ENCODE measurements around the gene COG7.
"Not testable (repeated sequence)": the region's sequence is repeated elsewhere in the genome, so short reads cannot be mapped to it uniquely, and the experiment has no call there.

Gene COG7

GRCh38 chr16:23408242-23408822, 44.7 kb downstream of the COG7 start:
- no peaks in the 10 kb centered on the region for H3K27me3 ChIP-seq (ENCODE audit: control insufficient read depth, insufficient read depth, low read length)
- H3K4me2 ChIP-seq (ENCODE audit: low read length) = no peak overlapping the region
- H3K4me1 ChIP-seq (ENCODE audit: control insufficient read depth, insufficient read depth, low read length) = peaks cover 23% of the 10 kb centered on the region
- H3K9me3 ChIP-seq (replicated peaks; ENCODE audit: low read length) = no peaks in the 10 kb centered on the region
- no peak overlapping the region for H3K9ac ChIP-seq (ENCODE audit: low read depth, low read length)
- no peak overlapping the region for H3K4me3 ChIP-seq (ENCODE audit: low read length)
- peaks cover 39% of the 10 kb centered on the region for H3K36me3 ChIP-seq (ENCODE audit: insufficient read depth, low read length)

DNA sequence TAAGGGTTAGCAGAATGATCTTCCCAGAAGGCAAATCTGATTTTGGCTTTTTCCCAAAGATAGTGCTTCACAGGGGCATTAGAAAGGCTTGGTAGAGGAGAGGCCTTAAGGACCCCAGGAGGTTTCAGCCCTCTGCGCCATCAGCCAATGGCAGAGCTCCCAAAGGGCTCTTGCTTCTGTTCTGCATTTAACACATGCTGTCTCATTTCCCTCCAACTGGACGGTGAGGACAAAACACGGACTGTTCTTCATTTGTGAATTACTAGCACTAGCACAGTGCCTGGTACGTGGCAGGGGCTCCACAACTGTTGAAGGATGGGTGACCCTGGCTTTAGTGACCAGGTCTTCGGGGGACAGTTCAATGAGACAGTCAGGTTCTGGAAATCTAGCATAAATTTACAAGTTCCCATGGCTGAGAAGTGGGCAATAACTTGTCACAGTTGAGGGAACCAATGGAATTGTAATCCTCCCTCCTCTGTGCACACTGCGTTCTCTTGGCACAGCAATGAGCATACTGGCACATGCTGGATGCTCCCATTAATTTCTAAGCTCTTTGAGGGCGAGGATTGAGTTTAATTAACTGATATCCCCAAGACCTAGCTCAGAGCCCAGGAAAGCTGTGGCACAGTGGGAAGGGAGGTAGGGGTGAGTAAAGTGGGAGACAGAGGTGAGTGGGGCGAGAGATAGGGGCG, 45.4 kb downstream of the COG7 start:
- H3K9ac ChIP-seq (ENCODE audit: low read depth, low read length) = no peak overlapping the region
- peaks cover 23% of the 10 kb centered on the region for H3K4me1 ChIP-seq (ENCODE audit: control insufficient read depth, insufficient read depth, low read length)
- H3K36me3 ChIP-seq (ENCODE audit: insufficient read depth, low read length) = peaks cover 44% of the 10 kb centered on the region
- H3K4me3 ChIP-seq (ENCODE audit: low read length) = no peak overlapping the region
- H3K27me3 ChIP-seq (ENCODE audit: control insufficient read depth, insufficient read depth, low read length) = no peaks in the 10 kb centered on the region
- H3K4me2 ChIP-seq (ENCODE audit: low read length) = no peak overlapping the region
- H3K9me3 ChIP-seq (replicated peaks; ENCODE audit: low read length) = no peaks in the 10 kb centered on the region

DNA sequence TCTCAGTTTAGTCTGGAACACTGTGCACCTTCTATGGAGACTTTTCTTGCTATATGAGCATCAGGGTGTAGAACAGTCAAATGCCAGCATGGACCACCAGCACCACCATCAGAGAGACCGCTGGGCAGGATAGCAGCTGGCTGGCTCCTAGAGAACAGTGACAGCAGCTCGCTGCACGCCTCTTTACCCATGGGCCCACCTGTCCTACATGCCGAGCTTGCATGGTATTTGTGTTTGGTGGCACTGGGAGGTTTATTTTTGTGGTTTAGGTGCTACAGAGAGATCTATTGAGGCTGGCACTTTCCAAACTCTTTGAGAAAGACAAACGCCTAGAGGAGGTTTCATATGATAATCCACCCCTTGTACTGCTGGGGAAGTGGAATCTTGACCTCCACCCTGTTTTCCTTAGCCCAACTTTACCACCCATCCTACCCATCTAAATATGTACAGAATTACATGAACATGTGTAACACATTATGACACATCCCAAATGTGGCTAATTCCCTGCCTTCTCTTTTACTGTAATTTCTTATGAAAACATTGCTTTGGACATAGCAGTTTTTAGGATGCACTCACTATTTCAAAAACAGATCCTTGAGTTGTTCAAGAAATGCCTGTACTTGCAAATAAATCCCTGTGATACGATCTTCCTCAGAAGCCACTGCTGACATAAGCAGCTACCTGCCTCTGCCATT, 46.3 kb downstream of the COG7 start:
- no peaks in the 10 kb centered on the region for H3K9me3 ChIP-seq (replicated peaks; ENCODE audit: low read length)
- H3K9ac ChIP-seq (ENCODE audit: low read depth, low read length) = no peak overlapping the region
- peaks cover 23% of the 10 kb centered on the region for H3K4me1 ChIP-seq (ENCODE audit: control insufficient read depth, insufficient read depth, low read length)
- H3K36me3 ChIP-seq (ENCODE audit: insufficient read depth, low read length) = peaks cover 46% of the 10 kb centered on the region
- no peaks in the 10 kb centered on the region for H3K27me3 ChIP-seq (ENCODE audit: control insufficient read depth, insufficient read depth, low read length)
- no peak overlapping the region for H3K4me3 ChIP-seq (ENCODE audit: low read length)
- no peak overlapping the region for H3K4me2 ChIP-seq (ENCODE audit: low read length)

DNA sequence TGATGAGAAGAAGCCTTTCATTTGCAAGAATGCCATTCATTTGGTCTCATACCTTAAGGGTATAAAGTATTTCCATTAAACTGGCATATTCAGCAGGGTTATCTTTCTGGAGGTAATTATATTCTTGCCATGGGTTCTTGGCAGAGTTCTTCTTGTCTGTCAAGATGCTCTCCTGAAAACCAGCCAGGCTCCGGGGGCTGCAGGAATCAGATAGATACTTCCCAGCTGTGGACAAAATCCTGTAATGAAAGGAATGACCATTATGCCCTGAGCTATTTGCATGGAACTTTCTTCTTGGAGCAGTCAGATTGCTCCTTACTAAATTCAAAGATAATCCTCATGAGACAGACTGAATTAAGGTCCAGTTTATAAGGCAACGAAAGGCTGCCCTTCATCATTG, 47.0 kb downstream of the COG7 start:
- H3K4me1 ChIP-seq (ENCODE audit: control insufficient read depth, insufficient read depth, low read length) = peaks cover 23% of the 10 kb centered on the region
- no peak overlapping the region for H3K4me2 ChIP-seq (ENCODE audit: low read length)
- no peaks in the 10 kb centered on the region for H3K9me3 ChIP-seq (replicated peaks; ENCODE audit: low read length)
- no peak overlapping the region for H3K9ac ChIP-seq (ENCODE audit: low read depth, low read length)
- H3K27me3 ChIP-seq (ENCODE audit: control insufficient read depth, insufficient read depth, low read length) = no peaks in the 10 kb centered on the region
- H3K36me3 ChIP-seq (ENCODE audit: insufficient read depth, low read length) = peaks cover 52% of the 10 kb centered on the region
- no peak overlapping the region for H3K4me3 ChIP-seq (ENCODE audit: low read length)

DNA sequence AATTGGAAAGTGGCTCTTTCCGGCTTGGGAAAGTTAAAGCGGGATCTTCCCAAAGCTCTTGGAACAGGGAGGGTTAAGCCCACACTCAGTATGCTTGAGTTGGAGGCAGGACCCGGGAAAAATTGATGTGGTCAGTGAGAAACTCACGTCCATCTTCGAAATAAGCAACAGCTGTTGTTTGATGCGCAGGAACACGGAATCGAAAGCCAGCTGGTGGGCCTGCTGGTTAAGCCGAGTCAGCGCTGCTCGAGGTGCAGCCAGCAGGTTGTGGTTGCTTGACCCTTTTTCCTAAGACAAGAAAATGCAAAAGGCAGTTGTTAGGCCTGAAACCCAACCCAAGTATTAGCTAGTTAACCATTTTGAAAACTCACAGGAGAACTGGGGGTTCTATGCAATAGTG, 49.4 kb downstream of the COG7 start:
- H3K36me3 ChIP-seq (ENCODE audit: insufficient read depth, low read length) = peaks cover 50% of the 10 kb centered on the region
- no peaks in the 10 kb centered on the region for H3K9me3 ChIP-seq (replicated peaks; ENCODE audit: low read length)
- peaks cover 12% of the 10 kb centered on the region for H3K4me1 ChIP-seq (ENCODE audit: control insufficient read depth, insufficient read depth, low read length)
- no peaks in the 10 kb centered on the region for H3K27me3 ChIP-seq (ENCODE audit: control insufficient read depth, insufficient read depth, low read length)
- no peak overlapping the region for H3K4me2 ChIP-seq (ENCODE audit: low read length)
- H3K4me3 ChIP-seq (ENCODE audit: low read length) = no peak overlapping the region
- H3K9ac ChIP-seq (ENCODE audit: low read depth, low read length) = no peak overlapping the region

GRCh38 chr16:23402100-23402499, 50.9 kb downstream of the COG7 start:
- no peaks in the 10 kb centered on the region for H3K9me3 ChIP-seq (replicated peaks; ENCODE audit: low read length)
- no peak overlapping the region for H3K4me3 ChIP-seq (ENCODE audit: low read length)
- no peak overlapping the region for H3K4me2 ChIP-seq (ENCODE audit: low read length)
- H3K9ac ChIP-seq (ENCODE audit: low read depth, low read length) = no peak overlapping the region
- peaks cover 63% of the 10 kb centered on the region for H3K36me3 ChIP-seq (ENCODE audit: insufficient read depth, low read length)
- H3K27me3 ChIP-seq (ENCODE audit: control insufficient read depth, insufficient read depth, low read length) = no peaks in the 10 kb centered on the region
- peaks cover 7% of the 10 kb centered on the region for H3K4me1 ChIP-seq (ENCODE audit: control insufficient read depth, insufficient read depth, low read length)

- H3K9ac ChIP-seq (ENCODE audit: low read depth, low read length) = no peak overlapping the region
- H3K4me2 ChIP-seq (ENCODE audit: low read length) = no peak overlapping the region
- H3K27me3 ChIP-seq (ENCODE audit: control insufficient read depth, insufficient read depth, low read length) = no peaks in the 10 kb centered on the region
- H3K4me3 ChIP-seq (ENCODE audit: low read length) = no peak overlapping the region
- peaks cover 4% of the 10 kb centered on the region for H3K4me1 ChIP-seq (ENCODE audit: control insufficient read depth, insufficient read depth, low read length)
- H3K36me3 ChIP-seq (ENCODE audit: insufficient read depth, low read length) = peaks cover 66% of the 10 kb centered on the region
- H3K9me3 ChIP-seq (replicated peaks; ENCODE audit: low read length) = no peaks in the 10 kb centered on the region
These were observed 51.9 kb downstream of the COG7 start for GRCh38 chr16:23401139-23401538.

DNA sequence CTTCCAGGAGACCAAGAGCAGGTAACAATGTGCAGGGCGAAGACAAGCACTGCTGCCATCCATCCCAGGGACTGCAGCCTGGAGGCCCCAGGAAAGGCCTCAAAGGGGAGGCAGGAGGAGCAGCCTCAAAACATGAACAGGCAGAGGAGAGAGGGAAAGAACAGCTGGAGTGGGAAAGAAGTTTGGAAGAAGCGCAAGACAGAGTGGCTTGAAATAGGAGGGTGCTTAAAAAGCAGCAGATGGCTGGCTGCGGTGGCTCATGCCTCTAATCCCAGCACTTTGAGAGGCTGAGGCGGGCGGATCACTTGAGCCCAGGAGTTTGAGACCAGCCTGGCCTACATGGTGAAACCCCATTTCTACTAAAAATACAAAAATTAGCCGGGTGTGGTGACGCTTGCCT, 52.5 kb downstream of the COG7 start:
- H3K9ac ChIP-seq (ENCODE audit: low read depth, low read length); H3K4me3 ChIP-seq (ENCODE audit: low read length); H3K27me3 ChIP-seq (ENCODE audit: control insufficient read depth, insufficient read depth, low read length); H3K4me2 ChIP-seq (ENCODE audit: low read length); H3K4me1 ChIP-seq (ENCODE audit: control insufficient read depth, insufficient read depth, low read length); H3K9me3 ChIP-seq (replicated peaks; ENCODE audit: low read length): not testable (repeated sequence)
- H3K36me3 ChIP-seq (ENCODE audit: insufficient read depth, low read length) = peaks cover 70% of the 10 kb centered on the region

GRCh38 chr16:23398987-23399805, 53.8 kb downstream of the COG7 start:
- Histone ChIP-seq H3K9me3 (replicated peaks; ENCODE audit: low read length) (no peaks in the 10 kb centered on the region), H3K4me3 (ENCODE audit: low read length) (no peak overlapping the region), H3K36me3 (ENCODE audit: insufficient read depth, low read length) (peaks cover 62% of the 10 kb centered on the region), H3K4me1 (ENCODE audit: control insufficient read depth, insufficient read depth, low read length) (peaks cover 5% of the 10 kb centered on the region), H3K27me3 (ENCODE audit: control insufficient read depth, insufficient read depth, low read length) (no peaks in the 10 kb centered on the region), H3K9ac (ENCODE audit: low read depth, low read length) (no peak overlapping the region), H3K4me2 (ENCODE audit: low read length) (no peak overlapping the region)

DNA sequence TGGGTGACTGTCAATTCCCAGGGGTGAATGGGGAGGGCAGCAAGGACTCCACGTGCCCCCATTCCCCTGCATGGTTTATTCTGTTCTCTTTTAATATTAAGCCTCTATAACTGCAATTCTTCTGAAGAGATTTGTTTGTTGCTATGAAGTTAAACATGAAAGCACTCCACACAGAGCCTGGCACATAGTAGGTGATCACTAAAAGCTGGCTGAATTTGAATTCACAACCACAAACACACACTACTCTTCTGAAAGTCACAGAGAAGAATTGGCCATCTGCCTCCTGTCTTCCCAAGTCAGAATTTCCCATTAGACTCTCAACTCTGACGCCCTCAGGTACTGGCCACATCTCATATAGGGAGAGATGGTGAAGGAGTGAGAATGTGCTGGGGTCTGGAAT, 55.5 kb downstream of the COG7 start:
- Histone ChIP-seq H3K9ac (ENCODE audit: low read depth, low read length) (no peak overlapping the region), H3K27me3 (ENCODE audit: control insufficient read depth, insufficient read depth, low read length) (no peaks in the 10 kb centered on the region), H3K9me3 (replicated peaks; ENCODE audit: low read length) (no peaks in the 10 kb centered on the region), H3K36me3 (ENCODE audit: insufficient read depth, low read length) (peaks cover 47% of the 10 kb centered on the region), H3K4me3 (ENCODE audit: low read length) (no peak overlapping the region), H3K4me1 (ENCODE audit: control insufficient read depth, insufficient read depth, low read length) (peaks cover 14% of the 10 kb centered on the region), H3K4me2 (ENCODE audit: low read length) (no peak overlapping the region)

- no peaks in the 10 kb centered on the region for H3K9me3 ChIP-seq (replicated peaks; ENCODE audit: low read length)
These were observed 57.3 kb downstream of the COG7 start for GRCh38 chr16:23395732-23396131.

More at GRCh38 chr16:23395732-23396131, 57.3 kb downstream of the COG7 start:
- Histone ChIP-seq H3K27me3 (ENCODE audit: control insufficient read depth, insufficient read depth, low read length) (no peaks in the 10 kb centered on the region), H3K9ac (ENCODE audit: low read depth, low read length) (no peak overlapping the region), H3K4me3 (ENCODE audit: low read length) (no peak overlapping the region), H3K36me3 (ENCODE audit: insufficient read depth, low read length) (peaks cover 50% of the 10 kb centered on the region), H3K4me1 (ENCODE audit: control insufficient read depth, insufficient read depth, low read length) (peaks cover 23% of the 10 kb centered on the region), H3K4me2 (ENCODE audit: low read length) (no peak overlapping the region)

Measured in skeletal muscle satellite cell (primary cell).